HFF-Myc (cell line): ENCODE data around the gene SP6.

Source experiments
- DNase-seq: peaks from one replicate; pipeline ENCODE4 v3.0.0-alpha.2; 2011; ENCODE audit warnings: low read depth; ENCODE audit errors: extremely low read depth
- H3K4me3 ChIP-seq: replicated peaks from 2 replicates; pipeline ENCODE4 v1.5.1; 2011; ENCODE audit warnings: low read depth, mild to moderate bottlenecking, control low read depth, low read length
- TF ChIP-seq, protein P1 (sequence below): IDR thresholded peaks from 2 replicates; pipeline ENCODE4 v1.5.1; 2012; ENCODE audit warnings: mild to moderate bottlenecking, low read depth, low read length, control low read depth; ENCODE audit errors: missing control alignments

Gene SP6

GRCh38 chr17:47801176-47801765, 49.7 kb downstream of the SP6 start:
- DNase-seq: no peak
- TF ChIP-seq, protein P1, sequence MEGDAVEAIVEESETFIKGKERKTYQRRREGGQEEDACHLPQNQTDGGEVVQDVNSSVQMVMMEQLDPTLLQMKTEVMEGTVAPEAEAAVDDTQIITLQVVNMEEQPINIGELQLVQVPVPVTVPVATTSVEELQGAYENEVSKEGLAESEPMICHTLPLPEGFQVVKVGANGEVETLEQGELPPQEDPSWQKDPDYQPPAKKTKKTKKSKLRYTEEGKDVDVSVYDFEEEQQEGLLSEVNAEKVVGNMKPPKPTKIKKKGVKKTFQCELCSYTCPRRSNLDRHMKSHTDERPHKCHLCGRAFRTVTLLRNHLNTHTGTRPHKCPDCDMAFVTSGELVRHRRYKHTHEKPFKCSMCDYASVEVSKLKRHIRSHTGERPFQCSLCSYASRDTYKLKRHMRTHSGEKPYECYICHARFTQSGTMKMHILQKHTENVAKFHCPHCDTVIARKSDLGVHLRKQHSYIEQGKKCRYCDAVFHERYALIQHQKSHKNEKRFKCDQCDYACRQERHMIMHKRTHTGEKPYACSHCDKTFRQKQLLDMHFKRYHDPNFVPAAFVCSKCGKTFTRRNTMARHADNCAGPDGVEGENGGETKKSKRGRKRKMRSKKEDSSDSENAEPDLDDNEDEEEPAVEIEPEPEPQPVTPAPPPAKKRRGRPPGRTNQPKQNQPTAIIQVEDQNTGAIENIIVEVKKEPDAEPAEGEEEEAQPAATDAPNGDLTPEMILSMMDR: no peak
- no peak overlapping the region for H3K4me3 ChIP-seq

DNA sequence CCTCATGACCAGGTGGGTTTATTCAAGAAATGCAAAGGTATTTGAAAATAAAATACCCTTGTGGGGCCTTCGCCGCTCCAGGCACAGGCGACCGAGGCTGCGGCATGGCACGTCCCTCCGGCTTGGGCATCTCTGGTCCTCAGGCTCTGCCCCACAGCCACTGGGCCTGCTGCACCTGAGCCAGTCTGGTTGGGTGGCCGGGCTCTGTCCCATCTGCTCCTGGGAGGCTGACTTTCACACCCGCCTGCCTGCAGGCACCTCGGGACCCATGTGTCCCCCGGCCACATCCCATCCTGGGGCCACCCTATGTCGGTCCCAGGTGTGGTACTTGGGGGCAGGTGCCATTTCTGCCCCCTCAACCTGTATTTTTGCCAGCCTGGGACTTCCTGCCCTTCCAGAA, 50.3 kb downstream of the SP6 start:
- no peak for DNase-seq
- H3K4me3 ChIP-seq: no peak overlapping the region
- TF ChIP-seq, protein P1: no peak

DNA sequence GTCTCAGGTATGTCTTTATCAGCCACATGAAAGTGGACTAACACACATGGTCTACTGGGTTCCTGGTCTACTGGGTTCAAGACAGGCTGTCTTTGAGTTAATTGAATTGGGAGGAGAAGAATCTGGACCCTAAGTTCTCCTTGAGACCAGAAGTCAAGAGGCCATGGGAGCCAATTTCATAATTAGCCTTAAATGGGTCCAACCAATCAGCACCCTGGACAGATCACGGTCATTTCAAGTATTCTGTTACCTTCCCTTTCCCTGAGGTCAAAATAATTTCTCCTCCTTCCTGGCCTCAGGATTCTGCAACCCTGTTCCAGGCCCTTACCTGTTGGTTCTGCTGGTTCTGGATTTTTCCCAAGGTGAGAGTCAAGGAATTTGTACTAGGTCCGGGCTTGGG, 53.2 kb downstream of the SP6 start:
- DNase-seq: no peak
- TF ChIP-seq, protein P1: no peak
- H3K4me3 ChIP-seq: no peak overlapping the region
